Calu3 (cell line): ENCODE results near the gene IL20RB. TPM values are rescaled to one million over a fixed set of nuclear protein-coding genes. Genes with fewer than 3 reads are reported as not detected.

Experiments used
- BruUV-seq: library from RNA; stranded (reverse); fragments of 400-500 nt; replicated peaks from 2 replicates; lab custom pipeline; 2021; lab: Mats Ljungman, UMichigan
- CTCF ChIA-PET: fragments of 300-600 bp; sonication (Branson Sonifier 250); formaldehyde crosslinking; loops from one replicate; lab custom pipeline; 2022; ENCODE audit warnings: antibody characterized with exemption; lab: Charles Lee
- DNase-seq: peaks from one replicate; pipeline ENCODE4 v3.0.0; 2022
- H3K27ac Mint-ChIP-seq: one replicate; pipeline ENCODE4 v1.8.0; 2022; ENCODE audit warnings: mixed read lengths; ENCODE audit not compliant: unreplicated experiment
- H3K27me3 Mint-ChIP-seq: one replicate; pipeline ENCODE4 v1.8.0; 2022; ENCODE audit warnings: mixed read lengths; ENCODE audit not compliant: unreplicated experiment
- H3K36me3 Mint-ChIP-seq: one replicate; pipeline ENCODE4 v1.8.0; 2022; ENCODE audit warnings: mild to moderate bottlenecking, moderate library complexity, mixed read lengths; ENCODE audit not compliant: insufficient read depth, unreplicated experiment
- H3K4me1 Mint-ChIP-seq: one replicate; pipeline ENCODE4 v1.8.0; 2022; ENCODE audit warnings: mild to moderate bottlenecking, low read depth, mixed read lengths; ENCODE audit not compliant: unreplicated experiment
- H3K4me3 Mint-ChIP-seq: one replicate; pipeline ENCODE4 v1.8.0; 2022; ENCODE audit warnings: mild to moderate bottlenecking, low read depth, moderate library complexity, mixed read lengths; ENCODE audit not compliant: unreplicated experiment
- H3K9me3 Mint-ChIP-seq: one replicate; pipeline ENCODE4 v1.8.0; 2022; ENCODE audit warnings: low read depth, mixed read lengths; ENCODE audit not compliant: unreplicated experiment
- intact Hi-C: fragments of 100-400 bp; cut with micrococcal nuclease; formaldehyde crosslinking; loops from one replicate; pipeline ENCODE4 v1.10.0; 2022; ENCODE audit not compliant: unreplicated experiment
- total RNA-seq: library from RNA; stranded (reverse); gene quantifications from 2 replicates; pipeline ENCODE4 v1.2.3, GENCODE V29; 2022
- TF ChIP-seq, protein P1 (sequence below): fragments of 200-600 bp; IDR thresholded peaks from one replicate; pipeline ENCODE4 v1.8.0; 2022; ENCODE audit warnings: antibody characterized with exemption; ENCODE audit not compliant: unreplicated experiment

Gene IL20RB
- total RNA-seq, 1 experiment from 2014 or later = 12.0 TPM

DNA sequence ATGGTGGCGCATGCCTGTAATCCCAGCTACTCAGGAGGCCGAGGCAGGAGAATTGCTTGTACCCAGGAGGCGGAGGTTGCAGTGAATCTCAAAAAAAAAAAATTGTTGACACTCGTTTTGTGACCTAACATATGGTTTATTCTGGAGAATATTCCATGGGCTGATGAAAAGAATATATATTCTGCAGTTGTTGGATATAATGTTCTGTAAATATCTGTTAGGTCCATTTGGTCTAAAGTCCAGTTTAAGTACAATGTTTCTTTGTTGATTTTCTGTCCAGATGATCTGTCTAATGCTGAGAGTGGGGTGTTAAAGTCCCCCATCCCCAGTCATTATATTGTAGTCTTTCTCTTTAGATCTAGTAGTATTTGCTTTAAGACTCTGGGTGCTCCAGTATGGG is 15.6 kb downstream of the IL20RB start:
- peaks cover 2% of the 10 kb centered on the region for H3K9me3 Mint-ChIP-seq
- H3K27ac Mint-ChIP-seq = no peak overlapping the region
- no peak for DNase-seq
- CTCF ChIA-PET = interaction anchor here (0.7 kb wide), 1 partner anchor 151 kb away, joined by 4 read pairs; no protein-coding TSS in a partner anchor
- no peaks in the 10 kb centered on the region for H3K4me1 Mint-ChIP-seq
- no peaks in the 10 kb centered on the region for H3K27me3 Mint-ChIP-seq
- BruUV-seq = no TSS peak
- H3K4me3 Mint-ChIP-seq = no peak overlapping the region
- intact Hi-C loops = no loop called here
- TF ChIP-seq, protein P1, sequence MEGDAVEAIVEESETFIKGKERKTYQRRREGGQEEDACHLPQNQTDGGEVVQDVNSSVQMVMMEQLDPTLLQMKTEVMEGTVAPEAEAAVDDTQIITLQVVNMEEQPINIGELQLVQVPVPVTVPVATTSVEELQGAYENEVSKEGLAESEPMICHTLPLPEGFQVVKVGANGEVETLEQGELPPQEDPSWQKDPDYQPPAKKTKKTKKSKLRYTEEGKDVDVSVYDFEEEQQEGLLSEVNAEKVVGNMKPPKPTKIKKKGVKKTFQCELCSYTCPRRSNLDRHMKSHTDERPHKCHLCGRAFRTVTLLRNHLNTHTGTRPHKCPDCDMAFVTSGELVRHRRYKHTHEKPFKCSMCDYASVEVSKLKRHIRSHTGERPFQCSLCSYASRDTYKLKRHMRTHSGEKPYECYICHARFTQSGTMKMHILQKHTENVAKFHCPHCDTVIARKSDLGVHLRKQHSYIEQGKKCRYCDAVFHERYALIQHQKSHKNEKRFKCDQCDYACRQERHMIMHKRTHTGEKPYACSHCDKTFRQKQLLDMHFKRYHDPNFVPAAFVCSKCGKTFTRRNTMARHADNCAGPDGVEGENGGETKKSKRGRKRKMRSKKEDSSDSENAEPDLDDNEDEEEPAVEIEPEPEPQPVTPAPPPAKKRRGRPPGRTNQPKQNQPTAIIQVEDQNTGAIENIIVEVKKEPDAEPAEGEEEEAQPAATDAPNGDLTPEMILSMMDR = no peak
- H3K36me3 Mint-ChIP-seq = no peaks in the 10 kb centered on the region

DNA sequence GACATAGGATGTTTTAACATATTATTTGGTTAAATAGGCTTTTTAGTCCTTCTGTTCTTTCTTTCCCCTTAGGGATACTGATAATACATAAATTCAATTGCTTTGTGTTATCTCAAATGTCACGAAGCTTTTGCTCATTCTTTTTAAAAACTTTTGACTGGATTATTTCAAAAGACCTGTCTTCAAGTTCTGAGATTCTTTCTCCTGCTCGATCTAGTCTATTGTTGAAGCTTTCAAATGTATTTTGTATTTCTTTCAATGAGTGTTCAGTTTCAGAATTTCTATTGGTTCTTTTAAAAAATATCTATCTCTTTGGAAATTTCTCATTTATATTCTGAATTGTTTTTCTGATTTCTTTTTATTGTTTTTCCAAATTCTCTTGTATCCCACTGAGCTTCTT is 16.9 kb downstream of the IL20RB start:
- no TSS peak for BruUV-seq
- DNase-seq = no peak
- Mint-ChIP-seq H3K27ac (no peak overlapping the region), H3K4me1 (no peaks in the 10 kb centered on the region), H3K9me3 (peaks cover 2% of the 10 kb centered on the region), H3K36me3 (no peaks in the 10 kb centered on the region), H3K4me3 (no peak overlapping the region), H3K27me3 (no peaks in the 10 kb centered on the region)
- intact Hi-C loops = no loop called here
- CTCF ChIA-PET = interaction anchor here (1.0 kb wide), 1 partner anchor 55 kb away, joined by 4 read pairs; no protein-coding TSS in a partner anchor
- TF ChIP-seq, protein P1 = no peak

DNA sequence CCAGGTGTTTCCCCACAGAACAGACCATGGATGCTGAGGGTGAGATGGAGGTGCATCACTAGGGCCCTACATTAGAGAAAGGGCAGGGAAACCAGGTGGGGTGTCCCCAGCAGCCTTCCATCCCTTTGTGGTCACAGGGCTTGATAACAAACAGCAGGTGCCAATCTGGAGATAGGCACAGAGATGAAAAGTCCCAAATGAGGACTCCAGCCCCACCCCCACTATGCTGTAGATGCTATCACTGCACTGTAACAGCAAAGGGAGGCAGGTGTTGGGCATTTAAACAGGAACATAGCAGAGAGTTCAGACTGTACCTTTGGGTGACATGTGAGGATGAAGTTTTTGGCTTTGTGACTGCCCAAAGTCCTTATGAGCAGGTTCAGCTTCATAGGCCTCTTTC is 21.4 kb downstream of the IL20RB start:
- no peak for DNase-seq
- intact Hi-C loops = no loop called here
- no peaks in the 10 kb centered on the region for H3K27me3 Mint-ChIP-seq
- H3K36me3 Mint-ChIP-seq = no peaks in the 10 kb centered on the region
- BruUV-seq = no TSS peak
- H3K27ac Mint-ChIP-seq = no peak overlapping the region
- no peaks in the 10 kb centered on the region for H3K9me3 Mint-ChIP-seq
- H3K4me1 Mint-ChIP-seq = no peaks in the 10 kb centered on the region
- no peak overlapping the region for H3K4me3 Mint-ChIP-seq
- CTCF ChIA-PET = no interaction called here
- TF ChIP-seq, protein P1 = no peak

DNA sequence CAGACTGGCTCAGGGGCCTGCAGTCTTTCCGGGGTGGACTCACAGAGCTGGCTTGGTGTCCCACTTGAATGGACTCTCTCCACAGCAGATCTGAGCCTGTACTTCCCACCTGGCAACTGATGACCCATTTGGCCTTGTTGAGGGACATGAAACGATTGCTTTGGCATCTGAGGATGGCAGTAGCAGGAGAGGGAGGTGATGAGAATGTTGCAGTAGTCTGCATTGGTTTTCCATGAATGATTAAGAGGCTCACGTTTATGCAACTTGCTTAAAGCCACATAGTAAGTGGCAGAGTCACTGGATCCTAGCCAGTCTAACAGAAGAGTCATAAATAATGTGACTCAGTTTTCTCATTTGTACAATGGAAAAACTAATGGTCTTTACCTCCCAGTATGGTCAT is 21.9 kb downstream of the IL20RB start:
- TF ChIP-seq, protein P1 = no peak
- Mint-ChIP-seq H3K9me3 (no peaks in the 10 kb centered on the region), H3K4me1 (peaks cover 4% of the 10 kb centered on the region), H3K4me3 (no peak overlapping the region), H3K36me3 (no peaks in the 10 kb centered on the region), H3K27me3 (no peaks in the 10 kb centered on the region), H3K27ac (no peak overlapping the region)
- intact Hi-C loops = no loop called here
- no peak for DNase-seq
- CTCF ChIA-PET = no interaction called here
- no TSS peak for BruUV-seq
